ENCODE data around the gene KIF3A.
A peak's percentile ranks its signal among the peaks of the same experiment; 100 is the strongest.

The KIF3A gene

GRCh38 chr5:132736853-132737833 is at the start of gene KIF3A:
Gene KIF3A, minus strand, starts transcription at chr5:132737546. Its CDS starts 127 bp downstream, at chr5:132737419.
- DNase-seq = peak; percentile 94

- DNase-seq = no peak
Measured at GRCh38 chr5:132787076-132787475, 49.7 kb upstream of the KIF3A start.

- DNase-seq = no peak
Measured at GRCh38 chr5:132785864-132786263, 48.5 kb upstream of the KIF3A start.

GRCh38 chr5:132785365-132785764 is 48.0 kb upstream of the KIF3A start:
- no peak for DNase-seq

- DNase-seq = no peak
Measured at GRCh38 chr5:132782101-132782500, 44.8 kb upstream of the KIF3A start.

- no peak for DNase-seq
Measured at GRCh38 chr5:132781029-132781428, 43.7 kb upstream of the KIF3A start.

GRCh38 chr5:132780577-132780976 is 43.2 kb upstream of the KIF3A start:
- no peak for DNase-seq

- no peak for DNase-seq
Measured at GRCh38 chr5:132779961-132780360, 42.6 kb upstream of the KIF3A start.

- no peak for DNase-seq
Measured at GRCh38 chr5:132778856-132779255, 41.5 kb upstream of the KIF3A start.

- no peak for DNase-seq
Measured at GRCh38 chr5:132778129-132778528, 40.8 kb upstream of the KIF3A start.

GRCh38 chr5:132777209-132778069 is 40.1 kb upstream of the KIF3A start, which contains the start of gene SEPTIN8:
Gene SEPTIN8, minus strand, starts transcription at chr5:132777239. Its CDS starts 102 bp downstream, at chr5:132777137.
- DNase-seq = peak; percentile 81

- DNase-seq = no peak
Measured at GRCh38 chr5:132776938-132777208, 39.5 kb upstream of the KIF3A start.

GRCh38 chr5:132776131-132776937 is 39.0 kb upstream of the KIF3A start:
- DNase-seq = peak; percentile 74

- no peak for DNase-seq
Measured at GRCh38 chr5:132775476-132775961, 38.2 kb upstream of the KIF3A start.

- no peak for DNase-seq
Measured at GRCh38 chr5:132774896-132775295, 37.5 kb upstream of the KIF3A start.

GRCh38 chr5:132774406-132774805 is 37.1 kb upstream of the KIF3A start:
- no peak for DNase-seq

GRCh38 chr5:132773601-132774355 is 36.4 kb upstream of the KIF3A start:
- no peak for DNase-seq

- DNase-seq = no peak
Measured at GRCh38 chr5:132773114-132773513, 35.8 kb upstream of the KIF3A start.

GRCh38 chr5:132772291-132773070 is 35.1 kb upstream of the KIF3A start:
- peak; percentile 37 for DNase-seq

- no peak for DNase-seq
Measured at GRCh38 chr5:132771503-132771998, 34.2 kb upstream of the KIF3A start.
